ENCODE results near the gene OSBPL10. TPM values are rescaled to one million over a fixed set of nuclear protein-coding genes. Genes with fewer than 3 reads are reported as not detected.

Gene OSBPL10
- total and polyA plus RNA-seq, 2 of the 4 experiments (the other 2 are of a cell fraction) = 9.5 to 10.1 TPM

DNA sequence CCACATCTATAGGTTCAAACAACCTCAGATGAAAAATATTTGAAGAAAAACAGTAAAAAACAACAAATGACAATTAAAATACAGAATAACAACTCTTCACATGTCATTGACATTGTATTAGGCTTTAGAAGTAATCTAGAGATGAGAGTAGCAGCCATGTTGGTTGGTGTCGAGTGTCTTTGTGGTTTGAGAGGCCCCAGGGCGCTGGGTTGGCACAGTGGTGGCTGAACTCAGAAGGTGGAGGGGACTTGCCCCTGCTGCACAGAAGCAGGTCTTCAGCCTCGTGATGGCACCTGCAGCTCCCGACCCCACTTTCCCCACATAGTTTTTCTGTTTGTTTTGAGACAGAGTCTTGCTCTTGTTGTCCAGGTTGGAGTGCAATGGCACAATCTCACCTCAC, 187.2 kb downstream of the OSBPL10 start:
- H3K4ac ChIP-seq (ENCODE audit: low read depth, low read length) = no peak overlapping the region
- ATAC-seq (ENCODE audit: low read depth) = no peak
- no peak overlapping the region for H3K4me2 ChIP-seq (ENCODE audit: low read depth, low read length)
- H2BK5ac ChIP-seq (ENCODE audit: low read depth, low read length, poor library complexity, severe bottlenecking) = no peak overlapping the region
- no peaks in the 10 kb centered on the region for H4K20me1 ChIP-seq (ENCODE audit: insufficient read depth, low read length)
- no peak overlapping the region for H2AK9ac ChIP-seq (replicated peaks; ENCODE audit: low read depth, low read length, poor library complexity)
- no peak for DNase-seq
- ChIA-PET CTCF (interaction anchor here (0.5 kb wide), 1 partner anchor 43 kb away, joined by 3 read pairs; no protein-coding TSS in a partner anchor), POLR2A (ENCODE audit: unreplicated experiment) (no interaction called here)
- H3K36me3 ChIP-seq (ENCODE audit: control insufficient read depth, insufficient read depth, low read length) = no peaks in the 10 kb centered on the region
- no CpG with 5 or more reads among the region's 4 CpGs for WGBS, 2 experiments (ENCODE audit: extremely low coverage in 2 of 2, insufficient read length in 1 of 2)
- H2BK15ac ChIP-seq (ENCODE audit: low read depth, low read length) = no peak overlapping the region
- intact Hi-C loops (cut with micrococcal nuclease) = no loop called here
- BruUV-seq (replicated peaks) = no TSS peak
- no peak overlapping the region for H2AFZ ChIP-seq (replicated peaks; ENCODE audit: low read length, poor library complexity)
- H4K91ac ChIP-seq (ENCODE audit: insufficient read depth, low read depth, low read length) = no peak overlapping the region
- H4K8ac ChIP-seq (ENCODE audit: low read depth in 2 of 2, low read length in 2 of 2) = no peak overlapping the region
- H3K9me3 ChIP-seq (ENCODE audit: control insufficient read depth, insufficient read depth, low read length) = no peaks in the 10 kb centered on the region
- no peak overlapping the region for H3K9ac ChIP-seq (ENCODE audit: low read depth, low read length)
- no peaks in the 10 kb centered on the region for H3K4me1 ChIP-seq (ENCODE audit: control insufficient read depth, insufficient read depth, low read length)
- no peak overlapping the region for H4K5ac ChIP-seq (ENCODE audit: low read depth, low read length)
- in situ Hi-C loops (cut with MboI; ENCODE audit: low sequenced_read_pairs) = no loop called here
- H3K27me3 ChIP-seq (ENCODE audit: control insufficient read depth, insufficient read depth, low read length) = no peaks in the 10 kb centered on the region
- no peak overlapping the region for H3K18ac ChIP-seq (ENCODE audit: low read depth, low read length)
- no peak overlapping the region for H3K14ac ChIP-seq (replicated peaks; ENCODE audit: low read depth, low read length)
- H3K4me3 ChIP-seq (ENCODE audit: insufficient read depth, low read depth, low read length) = no peak overlapping the region
- H2BK120ac ChIP-seq (ENCODE audit: low read depth, low read length) = no peak overlapping the region
- TF ChIP-seq, protein P1, sequence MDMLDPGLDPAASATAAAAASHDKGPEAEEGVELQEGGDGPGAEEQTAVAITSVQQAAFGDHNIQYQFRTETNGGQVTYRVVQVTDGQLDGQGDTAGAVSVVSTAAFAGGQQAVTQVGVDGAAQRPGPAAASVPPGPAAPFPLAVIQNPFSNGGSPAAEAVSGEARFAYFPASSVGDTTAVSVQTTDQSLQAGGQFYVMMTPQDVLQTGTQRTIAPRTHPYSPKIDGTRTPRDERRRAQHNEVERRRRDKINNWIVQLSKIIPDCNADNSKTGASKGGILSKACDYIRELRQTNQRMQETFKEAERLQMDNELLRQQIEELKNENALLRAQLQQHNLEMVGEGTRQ (IDR thresholded peaks at IDR 0.05; ENCODE audit: low read depth, low read length) = no peak
- TF ChIP-seq RAD21 (IDR thresholded peaks at IDR 0.05; ENCODE audit: low read length) (no peak), RFX5 (IDR thresholded peaks at IDR 0.05; ENCODE audit: low read depth, low read length) (no peak), CTCF (conservative IDR thresholded peaks at IDR 0.05; ENCODE audit: low read depth, low read length) (no peak), MXI1 (IDR thresholded peaks at IDR 0.05; ENCODE audit: borderline replicate concordance, low read depth, low read length) (no peak), CHD1 (IDR thresholded peaks at IDR 0.05; ENCODE audit: low read depth, low read length) (no peak), CEBPB (IDR thresholded peaks at IDR 0.05; ENCODE audit: low read depth, low read length) (no peak)
- TF ChIP-seq, protein P2, sequence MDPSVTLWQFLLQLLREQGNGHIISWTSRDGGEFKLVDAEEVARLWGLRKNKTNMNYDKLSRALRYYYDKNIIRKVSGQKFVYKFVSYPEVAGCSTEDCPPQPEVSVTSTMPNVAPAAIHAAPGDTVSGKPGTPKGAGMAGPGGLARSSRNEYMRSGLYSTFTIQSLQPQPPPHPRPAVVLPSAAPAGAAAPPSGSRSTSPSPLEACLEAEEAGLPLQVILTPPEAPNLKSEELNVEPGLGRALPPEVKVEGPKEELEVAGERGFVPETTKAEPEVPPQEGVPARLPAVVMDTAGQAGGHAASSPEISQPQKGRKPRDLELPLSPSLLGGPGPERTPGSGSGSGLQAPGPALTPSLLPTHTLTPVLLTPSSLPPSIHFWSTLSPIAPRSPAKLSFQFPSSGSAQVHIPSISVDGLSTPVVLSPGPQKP (IDR thresholded peaks at IDR 0.05; ENCODE audit: borderline replicate concordance, low read depth, low read length) = no peak
- dilution Hi-C loops (cut with HindIII; ENCODE audit: low sequenced_read_pairs, unreplicated experiment) = no loop called here
- no peaks in the 10 kb centered on the region for H3K79me1 ChIP-seq (ENCODE audit: low read depth in 1 of 2, low read length in 2 of 2)
- no peak overlapping the region for H3K27ac ChIP-seq (ENCODE audit: insufficient read depth, low read length)
- H2BK20ac ChIP-seq (ENCODE audit: low read depth, low read length) = no peak overlapping the region
- no peak overlapping the region for H3K56ac ChIP-seq (ENCODE audit: extremely low read depth, insufficient read depth, low read length)
- H3K9me1 ChIP-seq (ENCODE audit: insufficient read depth, low read length) = no peaks in the 10 kb centered on the region
- H2AK5ac ChIP-seq (ENCODE audit: low read depth, low read length) = no peak overlapping the region
- no peak overlapping the region for H3K23ac ChIP-seq (ENCODE audit: low read depth, low read length)
